HG03571 (cell line): ENCODE data around the gene WDR76.
"Not testable (repeated sequence)": the region's sequence is repeated elsewhere in the genome, so short reads cannot be mapped to it uniquely, and the experiment has no call there.

Source experiments
- ATAC-seq: cut with Tn5 transposase; IDR thresholded peaks from one replicate; pipeline ENCODE4 v1.9.1; 2021; ENCODE audit not compliant: unreplicated experiment

The WDR76 gene

GRCh38 chr15:43815064-43815463 is 11.7 kb upstream of the WDR76 start:
- ATAC-seq: not testable (repeated sequence)

GRCh38 chr15:43821505-43821904 is 5.3 kb upstream of the WDR76 start:
- ATAC-seq: no peak

GRCh38 chr15:43824302-43825246 is 2.2 kb upstream of the WDR76 start, which contains the start of gene MFAP1:
MFAP1 (minus strand) TSS chr15:43824690; CDS start chr15:43824569, 121 bp downstream.
- peak; percentile 54 for ATAC-seq

GRCh38 chr15:43825305-43825704 is 1.5 kb upstream of the WDR76 start:
- ATAC-seq: not testable (repeated sequence)

GRCh38 chr15:43826029-43826507 is 734 bp upstream of the WDR76 start:
- ATAC-seq: no peak

GRCh38 chr15:43828061-43828657 is 1.4 kb downstream of the WDR76 start:
- no peak for ATAC-seq

- ATAC-seq: not testable (repeated sequence)
Observed at GRCh38 chr15:43829951-43830540, 3.2 kb downstream of the WDR76 start.

GRCh38 chr15:43830691-43831275 is 4.0 kb downstream of the WDR76 start:
- ATAC-seq: not testable (repeated sequence)

- not testable (repeated sequence) for ATAC-seq
Observed at GRCh38 chr15:43831519-43832052, 4.8 kb downstream of the WDR76 start.

GRCh38 chr15:43832485-43832884 is 5.7 kb downstream of the WDR76 start:
- ATAC-seq: not testable (repeated sequence)

- ATAC-seq: no peak
Observed at GRCh38 chr15:43845421-43845820, 18.6 kb downstream of the WDR76 start.

GRCh38 chr15:43851251-43851650 is 24.4 kb downstream of the WDR76 start:
- ATAC-seq: no peak

GRCh38 chr15:43852607-43853006 is 25.8 kb downstream of the WDR76 start:
- no peak for ATAC-seq

GRCh38 chr15:43854801-43855200 is 28.0 kb downstream of the WDR76 start:
- no peak for ATAC-seq

- ATAC-seq: no peak
Observed at GRCh38 chr15:43859546-43859945, 32.7 kb downstream of the WDR76 start.

GRCh38 chr15:43866636-43867035 is 39.8 kb downstream of the WDR76 start:
- ATAC-seq: not testable (repeated sequence)

- ATAC-seq: no peak
Observed at GRCh38 chr15:43867096-43867495, 40.3 kb downstream of the WDR76 start.

- ATAC-seq: no peak
Observed at GRCh38 chr15:43868406-43868805, 41.6 kb downstream of the WDR76 start.

- no peak for ATAC-seq
Observed at GRCh38 chr15:43871835-43872234, 45.0 kb downstream of the WDR76 start.

- ATAC-seq: no peak
Observed at GRCh38 chr15:43872416-43873020, 45.7 kb downstream of the WDR76 start.
